GM23338 (cell line): Measurements from ENCODE around the gene OVAAL. TPM values are rescaled to one million over a fixed set of nuclear protein-coding genes. Genes with fewer than 3 reads are reported as not detected.
A peak's percentile ranks its signal among the peaks of the same experiment; 100 is the strongest.

ENCODE experiments used
- ATAC-seq: fragments of 200-7000 bp; cut with Tn5 transposase; 3 replicates; pipeline ENCODE4 v1.9.1; 2020
- DNase-seq: peaks from one replicate; pipeline ENCODE4 v3.0.0-alpha.2; 2015; ENCODE audit warnings: low spot score
- H2AFZ ChIP-seq: fragments of 200-600 bp; sonication (generic); 2 replicates; pipeline ENCODE4 v1.8.0; 2016; ENCODE audit warnings: antibody characterized with exemption, mild to moderate bottlenecking, moderate library complexity
- H3F3A ChIP-seq: fragments of 200-600 bp; sonication (generic); replicated peaks from 2 replicates; pipeline ENCODE4 v1.8.0; 2017; ENCODE audit warnings: antibody characterized with exemption, mixed run types, low read depth
- H3K27ac ChIP-seq: fragments of 200-600 bp; sonication (generic); 2 replicates; pipeline ENCODE4 v1.6.1; 2016; ENCODE audit warnings: low read depth
- H3K27me3 ChIP-seq: fragments of 200-600 bp; sonication (generic); 2 replicates; pipeline ENCODE4 v1.8.0; 2016; ENCODE audit warnings: mild to moderate bottlenecking, mixed run types, moderate library complexity; ENCODE audit not compliant: insufficient read depth
- H3K36me3 ChIP-seq: fragments of 200-600 bp; sonication (generic); 2 replicates; pipeline ENCODE4 v1.8.0; 2016; ENCODE audit warnings: mild to moderate bottlenecking; ENCODE audit not compliant: insufficient read depth
- H3K4me1 ChIP-seq: fragments of 200-600 bp; sonication (generic); 2 replicates; pipeline ENCODE4 v1.8.0; 2016; ENCODE audit warnings: mild to moderate bottlenecking, moderate library complexity; ENCODE audit not compliant: insufficient read depth
- H3K4me2 ChIP-seq: fragments of 200-600 bp; sonication (generic); 2 replicates; pipeline ENCODE4 v1.7.1; 2017; ENCODE audit warnings: mixed run types
- H3K4me3 ChIP-seq: fragments of 200-600 bp; sonication (generic); 2 replicates; pipeline ENCODE4 v1.6.1; 2016; ENCODE audit warnings: mixed run types
- H3K79me2 ChIP-seq: fragments of 200-600 bp; sonication (generic); replicated peaks from 2 replicates; pipeline ENCODE4 v1.8.0; 2017; ENCODE audit warnings: mild to moderate bottlenecking; ENCODE audit not compliant: insufficient read depth
- H3K9me2 ChIP-seq: fragments of 200-600 bp; sonication (generic); 2 replicates; pipeline ENCODE4 v1.8.0; 2017; ENCODE audit not compliant: insufficient read depth
- H4K20me1 ChIP-seq: fragments of 200-600 bp; sonication (generic); replicated peaks from 2 replicates; pipeline ENCODE4 v1.8.0; 2017; ENCODE audit warnings: mild to moderate bottlenecking; ENCODE audit not compliant: insufficient read depth
- H3K27ac Mint-ChIP-seq: 2 replicates; pipeline ENCODE4 v1.8.0; 2020; ENCODE audit warnings: inconsistent platforms, mild to moderate bottlenecking, moderate library complexity, mixed read lengths
- H3K27me3 Mint-ChIP-seq: 3 replicates; pipeline ENCODE4 v1.8.0; 2022; ENCODE audit warnings: low read depth, mild to moderate bottlenecking, moderate library complexity, mixed read lengths, inconsistent platforms; ENCODE audit not compliant: insufficient read depth, poor library complexity
- H3K36me3 Mint-ChIP-seq: 3 replicates; pipeline ENCODE4 v1.8.0; 2021; ENCODE audit warnings: low read depth, mild to moderate bottlenecking, inconsistent platforms, moderate library complexity, mixed read lengths
- H3K4me1 Mint-ChIP-seq: 3 replicates; pipeline ENCODE4 v1.8.0; 2020; ENCODE audit warnings: mild to moderate bottlenecking, inconsistent platforms, mixed read lengths
- H3K4me3 Mint-ChIP-seq: 3 replicates; pipeline ENCODE4 v1.8.0; 2021; ENCODE audit warnings: moderate library complexity, mild to moderate bottlenecking, inconsistent platforms, mixed read lengths
- H3K9me3 Mint-ChIP-seq: 3 replicates; pipeline ENCODE4 v1.8.0; 2020; ENCODE audit warnings: moderate library complexity, mild to moderate bottlenecking, inconsistent platforms, mixed read lengths
- CTCF ChIP-seq, 2 experiments: fragments of 200-600 bp in 1 of 2; sonication (generic) in 1 of 2; conservative IDR thresholded peaks; 2 replicates each; pipeline versions ENCODE4 v1.5.1 to v1.6.1; 2016 to 2017; ENCODE audit warnings: antibody characterized with exemption in 2 of 2, low read depth in 2 of 2, mild to moderate bottlenecking in 2 of 2, moderate library complexity in 1 of 2
- ETS1 ChIP-seq: IDR thresholded peaks from 2 replicates; pipeline ENCODE4 v1.6.1; 2016; ENCODE audit warnings: antibody characterized with exemption
- EZH2 ChIP-seq: fragments of 200-600 bp; sonication (generic); IDR thresholded peaks from one replicate; pipeline ENCODE4 v1.8.0; 2017; ENCODE audit warnings: antibody characterized with exemption, mild to moderate bottlenecking, low read depth; ENCODE audit not compliant: unreplicated experiment
- EZH2phosphoT487 ChIP-seq: fragments of 200-600 bp; sonication (generic); IDR thresholded peaks from one replicate; pipeline ENCODE4 v1.8.1; 2018; ENCODE audit warnings: antibody characterized with exemption; ENCODE audit not compliant: unreplicated experiment
- JUNB ChIP-seq: IDR thresholded peaks from one replicate; pipeline ENCODE4 v1.6.1; 2016; ENCODE audit warnings: antibody characterized with exemption; ENCODE audit not compliant: unreplicated experiment
- NANOG ChIP-seq: IDR thresholded peaks from 2 replicates; pipeline ENCODE4 v1.6.1; 2016; ENCODE audit warnings: antibody characterized with exemption, borderline replicate concordance
- POLR2AphosphoS5 ChIP-seq: IDR thresholded peaks from 2 replicates; pipeline ENCODE4 v1.6.1; 2016; ENCODE audit warnings: antibody characterized with exemption, low read depth
- REST ChIP-seq: IDR thresholded peaks from one replicate; pipeline ENCODE4 v1.6.1; 2018; ENCODE audit warnings: antibody characterized with exemption; ENCODE audit not compliant: unreplicated experiment
- STAT1 ChIP-seq: IDR thresholded peaks from one replicate; pipeline ENCODE4 v1.6.1; 2016; ENCODE audit warnings: antibody characterized with exemption; ENCODE audit not compliant: unreplicated experiment
- ZNF114 ChIP-seq: fragments of 250-450 bp; sonication (Bioruptor Pico); IDR thresholded peaks from 2 replicates; pipeline ENCODE4 v1.5.0; 2020; ENCODE audit warnings: mild to moderate bottlenecking, moderate library complexity
- ZNF331 ChIP-seq: fragments of 250-450 bp; sonication (Bioruptor Pico); IDR thresholded peaks from 2 replicates; pipeline ENCODE4 v1.5.0; 2020; ENCODE audit warnings: low read depth, mild to moderate bottlenecking, moderate library complexity
- polyA plus RNA-seq: library from polyadenylated mRNA; unstranded; fragments of >200 nt; fragmentation: Nextera tagmentation; extraction: Ambion mirVana; gene quantifications from 2 replicates; pipeline ENCODE4 v1.2.1, GENCODE V29; 2016
- total RNA-seq: library from RNA; depleted of rRNA; stranded (reverse); fragments of >200 nt; shearing (Covaris generic); gene quantifications from 2 replicates; pipeline ENCODE4 v1.2.3, GENCODE V29; 2014

Gene OVAAL
- total and polyA plus RNA-seq, 2 experiments from 2014 or later = not detected

DNA sequence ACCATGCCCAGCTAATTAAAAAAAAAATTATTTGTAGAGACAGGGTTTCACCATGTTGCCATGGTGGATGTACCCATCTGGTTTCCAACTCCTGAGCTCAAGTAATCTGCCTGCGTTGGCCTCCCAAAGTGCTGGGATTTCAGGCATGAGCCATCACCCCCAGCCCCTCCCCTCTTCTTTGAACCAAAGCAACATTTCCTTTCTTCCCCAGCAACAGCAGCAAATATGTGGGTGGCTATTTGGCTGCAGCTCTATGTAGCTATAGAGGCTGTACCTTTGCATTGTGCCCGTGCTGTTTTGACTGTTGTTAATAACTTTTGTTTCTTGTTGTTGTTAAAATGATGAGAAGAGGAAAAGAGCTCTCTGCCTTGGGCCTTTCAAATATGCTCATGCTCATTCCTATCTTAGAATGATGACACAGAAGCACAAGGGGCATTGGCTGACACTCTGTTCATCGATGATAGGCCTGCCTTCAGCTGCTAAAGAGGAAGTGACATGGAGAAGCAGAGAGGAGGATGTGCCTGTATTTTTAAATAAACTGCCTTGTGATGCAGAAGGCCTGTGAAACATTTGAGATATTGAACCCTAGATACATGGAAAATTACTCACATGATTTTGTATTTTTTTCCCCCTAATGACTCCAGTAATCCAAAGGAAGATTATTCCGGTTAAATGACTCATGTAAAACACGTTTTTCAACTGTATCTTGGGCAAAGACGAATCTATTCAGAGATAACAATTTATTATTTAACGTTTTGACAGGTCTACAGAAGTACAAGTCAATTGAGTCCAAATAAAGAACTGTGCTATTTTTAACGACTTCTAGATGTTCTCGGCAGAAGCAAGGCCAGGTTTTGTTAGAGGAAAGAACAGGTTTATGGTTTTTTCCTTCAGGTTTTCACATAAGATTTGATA, 52.5 kb downstream of the OVAAL start:
- peaks cover 17% of the 10 kb centered on the region for H3K4me1 Mint-ChIP-seq
- ATAC-seq (no peak), DNase-seq (no peak)
- H3K36me3 Mint-ChIP-seq = no peaks in the 10 kb centered on the region
- peaks cover 4% of the 10 kb centered on the region for H3K9me2 ChIP-seq
- no peaks in the 10 kb centered on the region for H4K20me1 ChIP-seq
- peak overlapping the region; percentile 63 for H2AFZ ChIP-seq
- no peaks in the 10 kb centered on the region for H3K9me3 Mint-ChIP-seq
- H3K4me1 ChIP-seq = peaks cover 9% of the 10 kb centered on the region
- no peaks in the 10 kb centered on the region for H3K36me3 ChIP-seq
- H3K27ac ChIP-seq = no peak overlapping the region; the same call in 1 of the 2 replicates
- H3K4me2 ChIP-seq = 0 out of 2 replicates have a peak overlapping the region, but pooled peaks have one; percentile 1
- H3F3A ChIP-seq = no peaks in the 10 kb centered on the region
- no peak overlapping the region for H3K4me3 ChIP-seq
- no peaks in the 10 kb centered on the region for H3K27me3 Mint-ChIP-seq
- H3K4me3 Mint-ChIP-seq = no peak overlapping the region
- no peak overlapping the region for H3K27ac Mint-ChIP-seq
- TF ChIP-seq EZH2phosphoT487 = no peak
- no peak for TF ChIP-seq ZNF114 (CRISPR knock-in tag)
- no peak for TF ChIP-seq ETS1
- H3K27me3 ChIP-seq = no peaks in the 10 kb centered on the region
- no peaks in the 10 kb centered on the region for H3K79me2 ChIP-seq

DNA sequence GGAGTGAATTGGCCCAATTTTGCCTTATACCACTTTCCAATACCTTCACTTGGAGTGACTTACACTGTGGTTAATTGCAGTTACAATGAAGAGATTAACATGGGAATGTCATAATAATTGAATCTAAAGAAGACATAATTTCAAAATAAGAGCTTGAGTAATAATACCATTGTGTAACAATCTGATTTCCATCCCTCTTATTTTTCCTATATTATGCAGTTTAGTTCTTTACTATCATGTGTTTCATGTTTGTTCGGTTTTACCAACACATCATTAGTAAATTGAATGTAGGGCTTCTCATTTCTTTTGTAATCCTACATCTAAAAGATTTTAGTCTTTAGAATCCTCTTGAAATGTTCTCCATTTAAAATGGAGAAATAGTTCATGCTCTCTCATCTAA, 53.9 kb downstream of the OVAAL start:
- no peaks in the 10 kb centered on the region for H3K36me3 Mint-ChIP-seq
- H3K4me1 ChIP-seq = peaks cover 9% of the 10 kb centered on the region
- H2AFZ ChIP-seq = no peak overlapping the region
- H3K27me3 Mint-ChIP-seq = no peaks in the 10 kb centered on the region
- DNase-seq = no peak
- no peaks in the 10 kb centered on the region for H3K79me2 ChIP-seq
- no peaks in the 10 kb centered on the region for H3F3A ChIP-seq
- peaks cover 4% of the 10 kb centered on the region; the same call in 1 of the 2 replicates for H3K9me2 ChIP-seq
- H3K9me3 Mint-ChIP-seq = no peaks in the 10 kb centered on the region
- no peak overlapping the region for H3K4me2 ChIP-seq
- H3K27me3 ChIP-seq = no peaks in the 10 kb centered on the region
- H3K27ac ChIP-seq = no peak overlapping the region
- H3K36me3 ChIP-seq = no peaks in the 10 kb centered on the region
- no peak overlapping the region for H3K27ac Mint-ChIP-seq
- H3K4me1 Mint-ChIP-seq = peaks cover 17% of the 10 kb centered on the region
- no peak overlapping the region for H3K4me3 ChIP-seq
- ATAC-seq = no peak
- no peak overlapping the region for H3K4me3 Mint-ChIP-seq
- H4K20me1 ChIP-seq = no peaks in the 10 kb centered on the region
- TF ChIP-seq CTCF (conservative IDR thresholded peaks at IDR 0.05; ENCODE audit: low read depth in 2 of 2) (no peak), NANOG (no peak), ZNF331 (CRISPR knock-in tag) (no peak), ZNF114 (CRISPR knock-in tag) (no peak), EZH2 (no peak), POLR2AphosphoS5 (no peak), REST (no peak), JUNB (no peak), STAT1 (no peak)
